ENCODE measurements around the gene DRAP1. TPM values are rescaled to one million over a fixed set of nuclear protein-coding genes. Genes with fewer than 3 reads are reported as not detected.

The DRAP1 gene
- total RNA-seq, 4 donors from 2014 or later: 32.6 to 112 (median 57.5) TPM

- DNase-seq: no peak
- H3K9me3 ChIP-seq: no peaks in the 10 kb centered on the region
- H3K4me3 ChIP-seq: no peak overlapping the region
- H3K27me3 ChIP-seq: no peaks in the 10 kb centered on the region
- TF ChIP-seq POLR2A (IDR thresholded peaks at IDR 0.05) (no peak), CTCF (IDR thresholded peaks at IDR 0.05) (no peak)
- peaks cover 0 to 78% (median 0%) of the 10 kb centered on the region in 3 donors for H3K36me3 ChIP-seq
- peaks cover 6 to 15% (median 12%) of the 10 kb centered on the region in 4 donors for H3K4me1 ChIP-seq
- no peak overlapping the region for H3K27ac ChIP-seq
Observed at GRCh38 chr11:65967329-65967934, 48.2 kb downstream of the DRAP1 start.

- Histone ChIP-seq H3K9me3 (no peaks in the 10 kb centered on the region), H3K4me1 (peaks cover 0 to 1% (median 0%) of the 10 kb centered on the region in 4 donors), H3K4me3 (no peak overlapping the region), H3K27me3 (no peaks in the 10 kb centered on the region), H3K36me3 (peaks cover 0 to 86% (median 0%) of the 10 kb centered on the region in 3 donors), H3K27ac (no peak overlapping the region)
- TF ChIP-seq CTCF (IDR thresholded peaks at IDR 0.05): no peak
- no peak for TF ChIP-seq POLR2A (IDR thresholded peaks at IDR 0.05)
- no peak for DNase-seq
Observed at GRCh38 chr11:65968600-65969482, 49.6 kb downstream of the DRAP1 start.

Other genes starting within 250 kb of the DRAP1 start
- gene KAT5, start 207.2 kb upstream of the DRAP1 start, total RNA-seq: 100 to 1,000 TPM in 1 of 4 donors, 10 to 100 TPM in 3; 55.9 to 137 (median 80.3) TPM
- gene RNASEH2C, start 198.6 kb upstream of the DRAP1 start, total RNA-seq: 10 to 100 TPM; 27.2 to 98.2 (median 35.4) TPM
- 10 to 100 TPM; 14.9 to 35.8 (median 35.0) TPM for gene AP5B1, start 138.4 kb upstream of the DRAP1 start, total RNA-seq
- 10 to 100 TPM; 14.9 to 33.2 (median 29.8) TPM for gene OVOL1, start 132.4 kb upstream of the DRAP1 start, total RNA-seq
- 1 to 10 TPM in 3 of 4 donors, not detected in 1; 1.7 to 6.7 (median 6.4) TPM for gene SNX32, start 85.5 kb upstream of the DRAP1 start, total RNA-seq
- gene CFL1, start 61.2 kb upstream of the DRAP1 start, total RNA-seq: 1,000 to 10,000 TPM in 3 of 4 donors, 100 to 1,000 TPM in 1; 961 to 2,313 (median 1,456) TPM
- 100 to 1,000 TPM in 1 of 4 donors, 10 to 100 TPM in 3; 68.3 to 101 (median 78.9) TPM for gene MUS81, start 59.0 kb upstream of the DRAP1 start, total RNA-seq
- 10 to 100 TPM in 3 of 4 donors, 1 to 10 TPM in 1; 4.4 to 75.1 (median 12.1) TPM for gene EFEMP2, start 46.6 kb upstream of the DRAP1 start, total RNA-seq
- gene CTSW, start 39.6 kb upstream of the DRAP1 start, total RNA-seq: 1 to 10 TPM in 2 of 4 donors, not detected in 2; 1.3 to 1.9 TPM
- 100 to 1,000 TPM; 100 to 173 (median 122) TPM for gene FIBP, start 31.0 kb upstream of the DRAP1 start, total RNA-seq
- gene CCDC85B, start 28.8 kb upstream of the DRAP1 start, total RNA-seq: 10 to 100 TPM in 1 of 4 donors, 1 to 10 TPM in 3; 3.5 to 12.4 (median 7.4) TPM
- gene FOSL1, start 19.0 kb upstream of the DRAP1 start, total RNA-seq: 1 to 10 TPM in 3 of 4 donors, not detected in 1; 1.5 to 7.4 (median 1.7) TPM
- gene C11orf68, start 364 bp upstream of the DRAP1 start, total RNA-seq: 10 to 100 TPM in 2 of 4 donors, 1 to 10 TPM in 2; 8.3 to 20.6 (median 12.1) TPM
- gene TSGA10IP, start 26.1 kb downstream of the DRAP1 start, total RNA-seq: not detected
- 10 to 100 TPM; 14.4 to 61.9 (median 26.4) TPM for gene SART1, start 42.3 kb downstream of the DRAP1 start, total RNA-seq
- 10 to 100 TPM; 15.1 to 66.0 (median 23.7) TPM for gene EIF1AD, start 82.7 kb downstream of the DRAP1 start, total RNA-seq
- gene BANF1, start 83.1 kb downstream of the DRAP1 start, total RNA-seq: 10 to 100 TPM; 25.4 to 42.4 (median 27.7) TPM
- not detected for gene CST6, start 92.6 kb downstream of the DRAP1 start, total RNA-seq
- gene CATSPER1, start 107.1 kb downstream of the DRAP1 start, total RNA-seq: not detected
- gene GAL3ST3, start 129.7 kb downstream of the DRAP1 start, total RNA-seq: not detected
- gene SF3B2, start 132.9 kb downstream of the DRAP1 start, total RNA-seq: 100 to 1,000 TPM; 127 to 340 (median 171) TPM
- gene PACS1, start 150.8 kb downstream of the DRAP1 start, total RNA-seq: 10 to 100 TPM; 10.3 to 52.0 (median 22.3) TPM